Right cardiac atrium (tissue), 5 donors: ENCODE measurements around the gene EBP. TPM values are rescaled to one million over a fixed set of nuclear protein-coding genes. Genes with fewer than 3 reads are reported as not detected.
"Not testable (repeated sequence)": the region's sequence is repeated elsewhere in the genome, so short reads cannot be mapped to it uniquely, and the experiment has no call there.

ENCODE experiments used
- ATAC-seq, 2 donors: fragments of 200-7000 bp; cut with Tn5 transposase; one replicate each; pipeline versions ENCODE4 v1.8.0 to v1.9.1; 2020; ENCODE audit warnings: moderate library complexity in 2 of 2, mild to moderate bottlenecking in 1 of 2
- DNase-seq, 3 donors: peaks; one replicate each; pipeline ENCODE4 v3.0.0-alpha.2; 2020
- H3K27ac ChIP-seq: one replicate; pipeline ENCODE4 v1.5.1; 2013; ENCODE audit warnings: mild to moderate bottlenecking, low read length, control low read depth, moderate library complexity
- H3K27me3 ChIP-seq: one replicate; pipeline ENCODE4 v1.6.1; 2013; ENCODE audit not compliant: control insufficient read depth, insufficient read depth
- H3K4me1 ChIP-seq: one replicate; pipeline ENCODE4 v1.6.1; 2013; ENCODE audit warnings: low read length; ENCODE audit not compliant: control insufficient read depth, insufficient read depth
- H3K4me3 ChIP-seq: one replicate; pipeline ENCODE4 v1.5.1; 2013; ENCODE audit warnings: low read length, control low read depth
- H3K9me3 ChIP-seq: one replicate; pipeline ENCODE4 v1.6.1; 2013; ENCODE audit warnings: low read length; ENCODE audit not compliant: control insufficient read depth
- WGBS: extraction: QIAGEN DNeasy Blood & Tissue Kit; methylation state at CpG from one replicate; pipeline ENCODE4 v1.1.7; 2013; 5-methylcytosine and 5-hydroxymethylcytosine counted together
- intact Hi-C, 4 donors: fragments of 100-400 bp; cut with DNase I; formaldehyde crosslinking; loops; one replicate each; pipeline versions ENCODE4 v1.11.0 to v1.14.0; 2022 to 2023
- polyA plus RNA-seq: library from polyadenylated mRNA; stranded (reverse); fragments of 200-250 nt; gene quantifications from one replicate; pipeline ENCODE4 v1.2.3, GENCODE V29; 2013
- total RNA-seq, 4 donors: library from RNA; stranded (reverse); fragmentation: NEBNext Ultra II Directional; extraction: Animal tissue kit (Norgen Biotek cat#: 25700); gene quantifications; one replicate each; pipeline ENCODE4 v1.2.1, GENCODE V29; 2021
- donor health status: healthy with polysubstance abuse.
- donor health status: DM: no; HTN: yes; CAD: no.
- donor health status: DM: no; HTN: no; CAD: no.
- donor health status: DM: no; HTN: yes; CAD: no; lungs with severe emphysema.
- donor health status: DM: yes; HTN: yes; CAD: no.

Gene EBP
- total and polyA plus RNA-seq, 5 donors: 74.8 to 118 (median 85.3) TPM

- Histone ChIP-seq H3K27me3 (no peaks in the 10 kb centered on the region), H3K4me3 (peak overlapping the region; percentile 82), H3K4me1 (peaks cover 2% of the 10 kb centered on the region), H3K27ac (peak overlapping the region; percentile 89), H3K9me3 (no peaks in the 10 kb centered on the region)
- 5% methylated on average over 10 of the region's 10 CpGs for WGBS
- DNase-seq: no peak
- peak in 1 of 2 donors; percentile 13 for ATAC-seq
- intact Hi-C loops: no loop called here
These were observed 683 bp downstream of the EBP start for GRCh38 chrX:48522291-48522690.

- no peaks in the 10 kb centered on the region for H3K9me3 ChIP-seq
- H3K27me3 ChIP-seq: no peaks in the 10 kb centered on the region
- intact Hi-C loops: no loop called here
- H3K27ac ChIP-seq: no peak overlapping the region
- H3K4me3 ChIP-seq: no peak overlapping the region
- DNase-seq (no peak), ATAC-seq (no peak)
- 82% methylated on average over 12 of the region's 12 CpGs for WGBS
- H3K4me1 ChIP-seq: peaks cover 2% of the 10 kb centered on the region
These were observed 2.1 kb downstream of the EBP start for GRCh38 chrX:48523682-48524081.

- H3K27ac ChIP-seq: not testable (repeated sequence)
- 86% methylated on average over 8 of the region's 8 CpGs for WGBS
These were observed 4.2 kb downstream of the EBP start for GRCh38 chrX:48525853-48526252.

GRCh38 chrX:48530736-48531135 lies 9.1 kb downstream of the EBP start:
- 81% methylated on average over 3 of the region's 3 CpGs for WGBS
- ATAC-seq (no peak), DNase-seq (no peak)
- Histone ChIP-seq H3K9me3 (no peaks in the 10 kb centered on the region), H3K27ac (no peak overlapping the region), H3K27me3 (no peaks in the 10 kb centered on the region), H3K4me3 (no peak overlapping the region), H3K4me1 (peaks cover 1% of the 10 kb centered on the region)
- intact Hi-C loops: no loop called here

More at GRCh38 chrX:48525853-48526252, 4.2 kb downstream of the EBP start:
- H3K9me3 ChIP-seq, ATAC-seq, DNase-seq, intact Hi-C loops, H3K4me1 ChIP-seq, H3K4me3 ChIP-seq, H3K27me3 ChIP-seq: not testable (repeated sequence)

DNA sequence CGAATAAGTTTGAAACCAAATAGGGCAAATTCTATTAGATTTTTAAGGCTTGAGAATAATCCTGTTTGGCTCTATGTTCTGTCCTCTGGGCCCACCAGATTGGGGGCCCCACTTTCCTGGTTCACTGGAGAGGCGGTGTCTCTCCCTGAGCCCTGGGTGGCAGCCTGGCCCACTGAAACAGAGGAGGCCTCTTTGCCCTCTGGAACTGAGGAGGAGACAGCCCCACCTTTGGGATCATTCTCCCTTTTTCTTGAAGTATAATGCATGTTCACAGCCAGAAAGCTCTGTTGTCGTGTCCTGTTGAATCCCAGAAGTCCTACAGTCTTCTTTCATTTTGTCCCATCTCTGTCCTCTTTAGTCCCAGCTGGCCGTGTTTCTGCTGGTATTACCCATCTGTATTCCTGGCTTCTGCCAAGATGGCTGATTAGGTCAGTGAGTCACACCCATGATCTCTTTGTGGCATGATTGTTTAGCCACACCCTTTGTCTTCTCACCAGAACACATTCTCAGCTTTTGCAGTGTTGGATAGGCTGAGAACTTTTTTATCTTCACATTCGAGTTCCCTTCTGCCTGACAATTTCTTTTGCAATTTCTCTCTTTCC lies 9.9 kb downstream of the EBP start:
- intact Hi-C loops: no loop called here
- ATAC-seq (peak; percentile 82 to 83), DNase-seq (no peak)
- Histone ChIP-seq H3K27ac (peak overlapping the region; percentile 89), H3K9me3 (no peaks in the 10 kb centered on the region), H3K4me3 (no peak overlapping the region), H3K27me3 (no peaks in the 10 kb centered on the region), H3K4me1 (peaks cover 1% of the 10 kb centered on the region)
- WGBS: 58% methylated on average over 5 of the region's 5 CpGs

GRCh38 chrX:48532161-48532560 lies 10.6 kb downstream of the EBP start:
- DNase-seq (no peak), ATAC-seq (no peak)
- Histone ChIP-seq H3K27me3 (no peaks in the 10 kb centered on the region), H3K4me1 (peaks cover 1% of the 10 kb centered on the region), H3K9me3 (no peaks in the 10 kb centered on the region), H3K27ac (peak overlapping the region; percentile 81), H3K4me3 (no peak overlapping the region)
- 77% methylated on average over 1 of the region's 1 CpG for WGBS
- intact Hi-C loops: no loop called here

DNA sequence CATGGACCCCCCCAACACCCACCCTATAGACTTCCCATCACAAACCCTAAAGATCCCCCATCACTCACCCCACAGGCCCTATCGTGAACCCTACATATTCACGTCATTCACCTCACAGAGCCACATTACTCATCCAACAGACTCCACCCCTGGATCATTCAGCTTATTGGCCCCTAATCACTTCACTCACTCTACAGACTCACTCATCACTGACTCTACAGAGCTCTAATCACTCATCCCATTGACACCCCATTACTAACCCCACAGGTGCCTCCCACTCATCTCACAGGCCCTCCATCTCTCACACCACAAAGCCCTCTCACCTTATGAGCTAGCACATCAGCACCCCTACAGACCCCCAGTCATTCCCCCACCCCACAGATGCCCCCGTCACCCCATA lies 11.6 kb downstream of the EBP start:
- DNase-seq: no peak
- Histone ChIP-seq H3K9me3 (no peaks in the 10 kb centered on the region), H3K27ac (no peak overlapping the region), H3K4me1 (peaks cover 1% of the 10 kb centered on the region), H3K4me3 (no peak overlapping the region), H3K27me3 (no peaks in the 10 kb centered on the region)
- 99% methylated on average over 3 of the region's 3 CpGs for WGBS
- no peak for ATAC-seq
- intact Hi-C loops: no loop called here

DNA sequence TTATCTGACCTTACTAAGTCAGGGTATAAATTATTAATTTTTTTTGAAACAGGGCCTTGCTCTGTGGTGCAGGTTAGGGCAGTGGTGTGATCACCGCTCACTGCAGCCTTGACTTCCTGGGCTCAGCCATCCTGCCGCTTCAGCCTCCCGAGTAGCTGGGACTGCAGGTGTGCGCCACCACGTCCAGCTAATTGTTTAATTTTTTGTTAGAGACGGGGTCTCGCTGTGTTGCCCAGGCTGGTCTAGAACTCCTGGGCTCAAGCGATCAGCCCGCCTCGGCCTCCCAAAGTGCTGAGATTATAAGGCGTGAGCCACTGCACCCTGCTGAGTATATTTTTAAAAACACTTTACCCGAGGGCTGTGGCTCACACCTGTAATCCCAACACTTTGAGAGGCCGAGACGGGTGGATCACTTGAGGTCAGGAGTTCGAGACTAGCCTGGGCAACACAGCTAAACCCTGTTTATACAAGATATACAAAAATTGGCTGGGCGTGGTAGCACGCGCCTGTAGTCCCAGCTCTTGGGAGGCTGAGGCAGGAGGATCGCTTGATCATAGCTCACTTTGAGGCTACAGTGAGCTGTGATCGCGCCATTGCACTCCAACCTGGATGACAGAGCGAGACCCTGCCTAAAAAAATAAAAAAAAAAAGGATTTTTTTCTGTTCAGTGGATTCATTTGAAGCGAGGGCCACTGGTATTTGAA lies 17.2 kb downstream of the EBP start:
- 80% methylated on average over 23 of the region's 23 CpGs for WGBS
- Histone ChIP-seq H3K9me3 (no peaks in the 10 kb centered on the region), H3K27me3 (no peaks in the 10 kb centered on the region), H3K4me1 (peaks cover 5% of the 10 kb centered on the region), H3K27ac (peak overlapping the region; percentile 65), H3K4me3 (peak overlapping the region; percentile 79)
- peak in 1 of 3 donors; percentile 49 for DNase-seq
- intact Hi-C loops: no loop called here
- ATAC-seq: peak in 1 of 2 donors; percentile 2

DNA sequence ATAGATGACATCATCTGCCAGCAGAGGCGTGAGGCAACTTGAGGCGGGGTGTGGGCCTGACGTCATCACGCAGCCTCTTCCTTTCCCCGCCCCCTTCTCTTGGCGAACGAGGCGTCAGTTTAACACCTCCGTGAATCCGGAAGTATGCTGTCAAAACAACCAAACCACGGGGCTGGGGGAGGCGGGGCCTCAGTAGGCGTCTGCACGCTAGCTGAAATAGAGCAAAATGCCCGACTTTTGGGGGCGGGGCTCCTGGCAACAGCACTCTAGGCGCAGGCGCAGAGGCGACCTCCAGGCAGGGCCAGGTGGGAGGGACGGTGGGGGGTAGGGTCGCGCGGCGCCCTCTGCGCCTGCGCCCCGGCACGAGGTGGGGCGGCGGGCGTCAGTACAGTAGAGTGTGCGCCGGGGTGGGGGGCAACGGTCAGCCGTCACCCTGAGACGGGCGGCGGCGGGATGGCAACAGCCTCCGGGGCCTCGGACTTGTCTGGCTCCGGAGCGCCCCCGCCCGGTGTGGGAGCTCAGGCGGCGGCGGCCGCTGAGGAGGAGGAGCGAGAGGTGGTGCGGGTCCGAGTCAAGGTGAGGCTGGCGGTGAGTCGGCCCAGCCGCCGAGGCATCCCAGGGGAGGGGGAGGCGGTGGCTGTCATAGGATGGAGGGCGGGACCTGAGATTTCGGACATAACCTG lies 17.9 kb downstream of the EBP start, which contains the start of gene TBC1D25:
TBC1D25 (plus strand) TSS at position 370 of the 683 bp plus-strand sequence; CDS start at position 454, 84 bp downstream.
- DNase-seq (peak; percentile 97 to 99 (median 98)), ATAC-seq (peak; percentile 94 to 96)
- WGBS: under 1% methylated on average over 59 of the region's 59 CpGs
- H3K27me3 ChIP-seq: no peaks in the 10 kb centered on the region
- no peaks in the 10 kb centered on the region for H3K9me3 ChIP-seq
- H3K27ac ChIP-seq: peak within 1 kb of the TSS; percentile 65
- H3K4me3 ChIP-seq: peak within 1 kb of the TSS; percentile 79
- H3K4me1 ChIP-seq: peaks cover 5% of the 10 kb centered on the region
- intact Hi-C loops: no loop called here

GRCh38 chrX:48540028-48540375 lies 18.4 kb downstream of the EBP start:
- no peaks in the 10 kb centered on the region for H3K9me3 ChIP-seq
- no peaks in the 10 kb centered on the region for H3K27me3 ChIP-seq
- peak overlapping the region; percentile 65 for H3K27ac ChIP-seq
- peak overlapping the region; percentile 79 for H3K4me3 ChIP-seq
- ATAC-seq (peak; percentile 73 to 77), DNase-seq (peak in 2 of 3 donors; percentile 45 to 67)
- peaks cover 5% of the 10 kb centered on the region for H3K4me1 ChIP-seq
- intact Hi-C loops: no loop called here
- WGBS: 3% methylated on average over 12 of the region's 12 CpGs

- Histone ChIP-seq H3K27ac (peak overlapping the region; percentile 65), H3K27me3 (no peaks in the 10 kb centered on the region), H3K4me3 (peak overlapping the region; percentile 79), H3K9me3 (no peaks in the 10 kb centered on the region), H3K4me1 (peaks cover 5% of the 10 kb centered on the region)
- DNase-seq: no peak
- WGBS: 69% methylated on average over 7 of the region's 7 CpGs
- ATAC-seq: no peak
- intact Hi-C loops: no loop called here
These were observed 18.9 kb downstream of the EBP start for GRCh38 chrX:48540480-48540879.
